DND-41 (cell line): ENCODE measurements around the gene ARSI.

Source experiments
- ATAC-seq: fragments of 200-7000 bp; cut with Tn5 transposase; 3 replicates; pipeline ENCODE4 v1.9.1; 2021; ENCODE audit warnings: low read depth; ENCODE audit not compliant: insufficient read depth
- DNase-seq: peaks from one replicate; pipeline ENCODE4 v3.0.0-alpha.2; 2020
- H2AFZ ChIP-seq: 2 replicates; pipeline ENCODE4 v1.6.0; 2012; ENCODE audit warnings: low read depth, low read length
- H3K27ac ChIP-seq: 2 replicates; pipeline ENCODE4 v1.5.1; 2012; ENCODE audit warnings: low read length, inconsistent platforms
- H3K27me3 ChIP-seq: fragments of 200-600 bp; sonication (generic); 2 replicates; pipeline ENCODE4 v1.6.0; 2012; ENCODE audit warnings: low read length, mild to moderate bottlenecking, inconsistent platforms; ENCODE audit not compliant: insufficient read depth, poor library complexity
- H3K36me3 ChIP-seq: 2 replicates; pipeline ENCODE4 v1.5.1; 2012; ENCODE audit warnings: low read length, inconsistent platforms; ENCODE audit not compliant: insufficient read depth
- H3K4me1 ChIP-seq: 2 replicates; pipeline ENCODE4 v1.5.1; 2012; ENCODE audit warnings: mild to moderate bottlenecking, low read length; ENCODE audit not compliant: insufficient read depth
- H3K4me2 ChIP-seq: 2 replicates; pipeline ENCODE4 v1.6.0; 2012; ENCODE audit warnings: mild to moderate bottlenecking, moderate library complexity, low read length, inconsistent platforms; ENCODE audit not compliant: insufficient read depth
- H3K4me3 ChIP-seq, 2 experiments: fragments of 200-600 bp in 1 of 2; shearing (Covaris generic) in 1 of 2; 2 replicates each; pipeline ENCODE4 v1.5.1; 2012 to 2016; ENCODE audit warnings: inconsistent platforms in 2 of 2, low read length in 2 of 2, mild to moderate bottlenecking in 2 of 2, low read depth in 1 of 2, moderate library complexity in 1 of 2
- H3K79me2 ChIP-seq: 2 replicates; pipeline ENCODE4 v1.6.0; 2012; ENCODE audit warnings: low read length, inconsistent platforms; ENCODE audit not compliant: insufficient read depth
- H3K9ac ChIP-seq: 2 replicates; pipeline ENCODE4 v1.6.0; 2012; ENCODE audit warnings: low read depth, mild to moderate bottlenecking, inconsistent platforms, low read length, moderate library complexity
- H3K9me3 ChIP-seq: 2 replicates; pipeline ENCODE4 v1.5.1; 2012; ENCODE audit warnings: low read length, moderate library complexity, mild to moderate bottlenecking, inconsistent platforms; ENCODE audit not compliant: insufficient read depth, severe bottlenecking
- H4K20me1 ChIP-seq: 2 replicates; pipeline ENCODE4 v1.6.0; 2012; ENCODE audit warnings: low read length; ENCODE audit not compliant: insufficient read depth
- CTCF ChIP-seq: IDR thresholded peaks from 2 replicates; pipeline ENCODE4 v1.5.1; 2012; ENCODE audit warnings: borderline replicate concordance, low read length, moderate library complexity, mild to moderate bottlenecking; ENCODE audit not compliant: poor library complexity, severe bottlenecking; ENCODE audit errors: extremely low read depth
- EZH2 ChIP-seq: IDR thresholded peaks from 3 replicates; pipeline ENCODE4 v1.6.1; 2012; ENCODE audit warnings: borderline replicate concordance, low read depth, mild to moderate bottlenecking, moderate library complexity, low read length, inconsistent platforms; ENCODE audit not compliant: severe bottlenecking

Gene ARSI

GRCh38 chr5:150311015-150311692 is 8.4 kb upstream of the ARSI start:
- Histone ChIP-seq H3K4me2 (no peak overlapping the region), H3K4me3 (no peak overlapping the region), H3K4me1 (no peaks in the 10 kb centered on the region), H3K27me3 (peaks cover 13% of the 10 kb centered on the region), H3K36me3 (no peaks in the 10 kb centered on the region), H3K9ac (no peak overlapping the region), H3K27ac (no peak overlapping the region), H2AFZ (no peak overlapping the region), H3K9me3 (no peaks in the 10 kb centered on the region), H4K20me1 (peaks cover 3% of the 10 kb centered on the region; the same call in 1 of the 2 replicates), H3K79me2 (no peaks in the 10 kb centered on the region)
- ATAC-seq (no peak), DNase-seq (no peak)
- TF ChIP-seq CTCF (no peak), EZH2 (no peak)

GRCh38 chr5:150310246-150310645 is 7.5 kb upstream of the ARSI start:
- peaks cover 3% of the 10 kb centered on the region; the same call in 1 of the 2 replicates for H4K20me1 ChIP-seq
- H3K4me3 ChIP-seq: no peak overlapping the region
- no peaks in the 10 kb centered on the region for H3K36me3 ChIP-seq
- TF ChIP-seq EZH2 (no peak), CTCF (no peak)
- H3K4me1 ChIP-seq: no peaks in the 10 kb centered on the region
- no peak for DNase-seq
- peaks cover 13% of the 10 kb centered on the region for H3K27me3 ChIP-seq
- H3K27ac ChIP-seq: no peak overlapping the region
- no peaks in the 10 kb centered on the region for H3K9me3 ChIP-seq
- H2AFZ ChIP-seq: no peak overlapping the region
- no peak for ATAC-seq
- no peaks in the 10 kb centered on the region for H3K79me2 ChIP-seq
- no peak overlapping the region for H3K9ac ChIP-seq
- H3K4me2 ChIP-seq: no peak overlapping the region

GRCh38 chr5:150309886-150310239 is 7.2 kb upstream of the ARSI start:
- Histone ChIP-seq H3K9ac (no peak overlapping the region), H3K9me3 (no peaks in the 10 kb centered on the region), H2AFZ (no peak overlapping the region), H3K36me3 (no peaks in the 10 kb centered on the region), H3K4me1 (no peaks in the 10 kb centered on the region), H3K4me2 (no peak overlapping the region), H4K20me1 (peaks cover 3% of the 10 kb centered on the region; the same call in 1 of the 2 replicates), H3K27me3 (peaks cover 13% of the 10 kb centered on the region), H3K79me2 (no peaks in the 10 kb centered on the region), H3K4me3 (no peak overlapping the region), H3K27ac (no peak overlapping the region)
- ATAC-seq: no peak
- no peak for DNase-seq
- no peak for TF ChIP-seq EZH2
- no peak for TF ChIP-seq CTCF
